Measurements from ENCODE around the gene DCAF11. TPM values are rescaled to one million over a fixed set of nuclear protein-coding genes. Genes with fewer than 3 reads are reported as not detected.

Gene DCAF11
- total RNA-seq, 4 donors from 2014 or later, result 50.1 to 76.0 (median 54.4) TPM

DNA sequence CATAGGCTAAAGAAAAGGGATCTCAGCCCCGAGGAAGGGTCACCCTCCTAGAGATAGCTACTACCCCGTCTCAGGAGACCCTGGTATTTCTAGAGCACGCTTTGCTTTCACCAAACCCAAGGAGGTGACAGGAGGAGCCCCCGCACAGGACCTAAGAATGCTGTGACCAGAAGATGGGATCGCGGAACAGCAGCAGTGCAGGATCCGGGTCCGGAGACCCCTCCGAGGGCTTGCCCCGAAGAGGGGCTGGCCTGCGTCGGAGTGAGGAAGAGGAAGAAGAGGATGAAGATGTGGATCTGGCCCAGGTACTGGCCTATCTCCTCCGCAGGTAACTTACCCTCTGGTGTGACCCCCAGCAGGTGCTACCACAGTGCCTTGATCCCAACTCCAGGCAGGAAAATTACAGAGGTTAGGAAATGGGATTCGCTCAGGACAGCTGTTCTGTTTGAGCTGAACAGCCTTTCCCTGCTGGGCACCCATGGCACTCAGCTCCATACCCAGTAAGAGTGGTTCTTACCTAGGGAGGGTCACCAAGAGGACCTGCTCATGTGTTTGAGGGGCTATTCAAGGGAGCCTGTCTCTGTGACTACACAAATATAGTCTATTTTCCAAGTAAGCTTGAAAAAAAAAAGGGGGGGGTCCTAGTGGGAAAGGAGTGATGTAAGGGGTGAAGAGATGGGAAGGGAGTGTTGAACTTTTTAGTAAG lies 998 bp downstream of the DCAF11 start:
- ATAC-seq (ENCODE audit: low FRiP score) (no peak), DNase-seq (ENCODE audit: low spot score) (no peak)
- TF ChIP-seq CTCF (IDR thresholded peaks at IDR 0.05), result no peak

DNA sequence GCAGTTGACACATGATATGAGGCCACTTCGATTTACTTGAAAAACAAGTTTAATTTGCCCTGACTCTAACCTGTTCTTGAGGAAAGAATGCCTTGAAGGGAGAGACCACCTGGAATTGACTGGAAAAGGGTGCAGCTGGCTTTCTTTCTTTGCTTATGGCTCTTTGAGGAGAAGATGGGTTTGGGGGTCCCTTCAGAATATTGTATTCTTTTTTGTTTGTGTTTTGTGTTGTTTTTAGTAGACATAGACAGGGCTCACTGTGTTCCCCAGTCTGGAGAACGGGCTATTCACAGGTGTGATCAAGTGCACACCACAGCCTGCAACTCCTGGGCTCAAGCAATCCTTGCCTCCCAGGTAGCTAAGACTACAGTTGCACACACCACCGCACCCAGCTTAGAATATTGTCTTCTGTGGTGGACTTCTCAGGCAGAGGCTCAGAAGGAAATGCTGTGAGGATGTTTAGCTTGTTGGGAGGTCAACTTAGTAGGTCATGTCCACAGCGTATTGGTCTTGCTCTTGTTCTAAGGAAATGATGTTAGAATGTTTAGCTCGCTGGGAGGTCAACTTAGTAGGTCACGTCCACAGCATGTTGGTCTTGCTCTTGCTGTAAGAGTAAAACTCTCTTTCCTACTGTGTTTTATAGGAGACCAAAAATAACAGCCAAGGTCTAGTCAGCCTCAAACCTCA lies 1.7 kb downstream of the DCAF11 start:
- ATAC-seq (ENCODE audit: low FRiP score) (no peak), DNase-seq (ENCODE audit: low spot score) (no peak)
- TF ChIP-seq CTCF (IDR thresholded peaks at IDR 0.05), result no peak

DNA sequence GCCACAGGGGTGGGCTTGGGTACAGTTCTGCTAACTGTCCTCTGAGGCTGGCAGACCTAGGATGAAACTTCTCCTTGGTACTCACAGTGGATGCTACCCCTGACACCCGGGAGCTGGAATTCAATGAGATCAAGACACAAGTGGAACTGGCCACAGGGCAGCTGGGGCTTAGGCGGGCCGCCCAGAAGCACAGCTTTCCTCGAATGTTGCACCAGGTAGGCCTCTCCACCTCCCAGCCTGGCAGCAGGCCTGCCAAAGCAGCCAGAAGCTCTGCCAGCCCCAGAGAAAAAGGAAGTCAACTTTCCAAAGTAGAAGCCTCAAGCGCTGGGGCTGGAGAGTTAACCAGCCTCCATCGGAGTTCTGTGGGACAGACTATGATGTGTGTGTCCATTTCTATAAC lies 2.6 kb downstream of the DCAF11 start:
- ATAC-seq (ENCODE audit: low FRiP score) (no peak), DNase-seq (ENCODE audit: low spot score) (no peak)
- TF ChIP-seq CTCF (IDR thresholded peaks at IDR 0.05), result no peak

DNA sequence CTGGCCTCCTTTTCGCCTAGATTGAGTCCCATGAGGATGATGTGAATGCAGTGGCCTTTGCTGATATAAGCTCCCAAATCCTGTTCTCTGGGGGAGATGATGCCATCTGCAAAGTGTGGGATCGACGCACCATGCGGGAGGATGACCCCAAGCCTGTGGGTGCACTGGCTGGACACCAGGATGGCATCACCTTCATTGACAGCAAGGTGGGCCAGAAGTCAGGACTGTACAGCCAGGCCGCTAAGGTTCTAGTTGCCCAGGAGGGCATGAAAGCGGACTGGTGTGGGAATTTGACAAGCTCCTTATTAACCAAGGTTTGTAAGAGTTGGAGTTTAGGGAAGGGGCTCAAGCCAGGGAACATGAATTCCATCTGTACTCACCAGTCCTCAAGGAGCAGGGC lies 5.1 kb downstream of the DCAF11 start:
- no peak for ATAC-seq (ENCODE audit: low FRiP score)

GRCh38 chr14:24121210-24121609 lies 6.6 kb downstream of the DCAF11 start:
- DNase-seq (ENCODE audit: low spot score), result no peak
- TF ChIP-seq CTCF (IDR thresholded peaks at IDR 0.05), result no peak
- ATAC-seq (ENCODE audit: low FRiP score), result no peak

More for the DNA sequence above, 5.1 kb downstream of the DCAF11 start:
- TF ChIP-seq CTCF (IDR thresholded peaks at IDR 0.05), result no peak
- DNase-seq (ENCODE audit: low spot score), result no peak

GRCh38 chr14:24122416-24122815 lies 7.8 kb downstream of the DCAF11 start:
- ATAC-seq (ENCODE audit: low FRiP score), result no peak
- DNase-seq (ENCODE audit: low spot score), result no peak
- TF ChIP-seq CTCF (IDR thresholded peaks at IDR 0.05), result no peak

DNA sequence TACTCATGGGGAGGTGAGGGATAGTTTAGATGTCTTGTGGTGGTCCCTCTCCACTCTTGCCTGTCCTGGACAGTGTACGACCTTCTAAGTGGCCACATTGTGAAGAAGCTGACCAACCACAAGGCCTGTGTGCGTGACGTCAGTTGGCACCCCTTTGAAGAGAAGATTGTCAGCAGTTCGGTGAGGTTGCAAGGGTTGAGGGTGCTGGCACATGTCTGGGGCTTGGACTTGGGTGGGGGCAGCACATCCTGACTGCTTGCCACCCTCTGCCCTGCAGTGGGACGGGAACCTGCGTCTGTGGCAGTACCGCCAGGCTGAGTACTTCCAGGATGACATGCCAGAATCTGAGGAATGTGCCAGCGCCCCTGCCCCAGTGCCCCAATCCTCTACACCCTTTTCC lies 8.3 kb downstream of the DCAF11 start:
- DNase-seq (ENCODE audit: low spot score), result no peak
- ATAC-seq (ENCODE audit: low FRiP score), result no peak
- no peak for TF ChIP-seq CTCF (IDR thresholded peaks at IDR 0.05)

Data from omental fat pad (tissue), 4 donors.